Measurements from ENCODE around the gene CLIC4. TPM values are rescaled to one million over a fixed set of nuclear protein-coding genes. Genes with fewer than 3 reads are reported as not detected.
A peak's percentile ranks its signal among the peaks of the same experiment; 100 is the strongest.

The CLIC4 gene
- total and polyA plus RNA-seq, 2 donors (not counting 1 experiment from before 2014, with no cell fraction given): 28.5 to 123 TPM

DNA sequence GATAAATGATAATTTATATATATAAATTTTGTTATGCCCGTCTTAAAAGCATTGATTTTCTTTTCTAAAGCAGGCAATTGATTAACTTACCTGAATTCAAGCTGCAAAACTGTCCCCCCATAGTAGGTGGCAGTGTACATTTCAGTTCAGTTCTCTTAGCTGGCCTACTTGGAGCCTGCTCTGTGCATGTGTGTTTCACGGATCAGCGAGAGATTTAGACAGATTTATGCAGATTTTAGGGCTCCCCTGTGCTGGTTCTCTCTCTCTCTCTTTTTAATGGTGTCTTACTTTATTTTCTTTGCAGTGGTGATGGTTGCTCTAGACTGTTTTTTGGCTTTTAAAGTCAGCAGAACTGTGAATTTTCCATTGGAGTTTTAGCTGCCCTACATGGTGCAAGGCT is 30.7 kb downstream of the CLIC4 start:
- H3K4me3 Mint-ChIP-seq: peak overlapping the region; percentile 29
- intact Hi-C loops (cut with micrococcal nuclease): loop anchor here (5.0 kb wide), 1 partner anchor 51 kb away; no protein-coding TSS in a partner anchor
- H3K4me1 ChIP-seq (ENCODE audit: control insufficient read depth in 2 of 2, insufficient read depth in 2 of 2, low read length in 2 of 2): peaks cover 17 to 18% of the 10 kb centered on the region in 2 donors
- H3K27me3 ChIP-seq (replicated peaks in 1 of 4; ENCODE audit: control extremely low read depth in 1 of 4, control insufficient read depth in 3 of 4, insufficient read depth in 4 of 4, low read length in 3 of 4): no peaks in the 10 kb centered on the region
- no peaks in the 10 kb centered on the region for H3K9me3 Mint-ChIP-seq (ENCODE audit: insufficient read depth)
- ATAC-seq (ENCODE audit: low read depth) (no peak), DNase-seq (no peak)
- peaks cover 63% of the 10 kb centered on the region for H3K4me1 Mint-ChIP-seq
- H3K27ac Mint-ChIP-seq: no peak overlapping the region
- H3K9ac ChIP-seq (ENCODE audit: low read length): no peak overlapping the region
- no peaks in the 10 kb centered on the region for H3K9me3 ChIP-seq (ENCODE audit: control extremely low read depth in 1 of 3, control insufficient read depth in 2 of 3, insufficient read depth in 1 of 3, low read length in 2 of 3)
- ChIA-PET POLR2A (no interaction called here), CTCF (interaction anchor here (0.9 kb wide), 2 partner anchors 9 to 88 kb away, joined by 3 read pairs; no protein-coding TSS in a partner anchor)
- TF ChIP-seq CTCF (IDR thresholded peaks at IDR 0.05): no peak
- no peak for TF ChIP-seq EZH2 (IDR thresholded peaks at IDR 0.05; ENCODE audit: borderline replicate concordance, insufficient read depth, low read depth, low read length, poor library complexity, severe bottlenecking)
- no CpG with 5 or more reads among the region's 3 CpGs for WGBS (ENCODE audit: insufficient coverage)
- peaks cover 84% of the 10 kb centered on the region for H4K20me1 ChIP-seq (ENCODE audit: control insufficient read depth, insufficient read depth, low read length, poor library complexity, severe bottlenecking)
- H3K36me3 ChIP-seq (replicated peaks in 1 of 2; ENCODE audit: control extremely low read depth in 1 of 2, control insufficient read depth in 1 of 2, extremely low read depth in 1 of 2, insufficient read depth in 2 of 2, low read length in 1 of 2): no peaks in the 10 kb centered on the region
- H3K4me3 ChIP-seq (ENCODE audit: control extremely low read depth in 1 of 5, extremely low read depth in 1 of 5, insufficient read depth in 1 of 5, low read depth in 2 of 5, low read length in 4 of 5): no peak overlapping the region
- no peak overlapping the region for H2AFZ ChIP-seq (ENCODE audit: insufficient read depth, low read depth, low read length, poor library complexity, severe bottlenecking)
- peak overlapping the region; percentile 46 for H3K4me2 ChIP-seq (replicated peaks; ENCODE audit: low read depth, low read length, poor library complexity, severe bottlenecking)
- H3K27ac ChIP-seq (ENCODE audit: low read length in 2 of 2): peak overlapping the region in 1 of 2 donors; percentile 33
- peaks cover 98% of the 10 kb centered on the region for H3K79me2 ChIP-seq (ENCODE audit: control insufficient read depth, insufficient read depth, low read length)
- no peaks in the 10 kb centered on the region for H3K27me3 Mint-ChIP-seq

- peak overlapping the region; percentile 1 for H3K27ac Mint-ChIP-seq
- H3K4me3 Mint-ChIP-seq: peak overlapping the region; percentile 40
- no peaks in the 10 kb centered on the region for H3K9me3 Mint-ChIP-seq (ENCODE audit: insufficient read depth)
- no peak for TF ChIP-seq CTCF (IDR thresholded peaks at IDR 0.05)
- TF ChIP-seq EZH2 (IDR thresholded peaks at IDR 0.05; ENCODE audit: borderline replicate concordance, insufficient read depth, low read depth, low read length, poor library complexity, severe bottlenecking): no peak
- Histone ChIP-seq H2AFZ (ENCODE audit: insufficient read depth, low read depth, low read length, poor library complexity, severe bottlenecking) (no peak overlapping the region), H3K4me3 (ENCODE audit: control extremely low read depth in 1 of 5, extremely low read depth in 1 of 5, insufficient read depth in 1 of 5, low read depth in 2 of 5, low read length in 4 of 5) (no peak overlapping the region), H3K27ac (ENCODE audit: low read length in 2 of 2) (no peak overlapping the region), H4K20me1 (ENCODE audit: control insufficient read depth, insufficient read depth, low read length, poor library complexity, severe bottlenecking) (peaks cover 84% of the 10 kb centered on the region), H3K9ac (ENCODE audit: low read length) (no peak overlapping the region), H3K36me3 (replicated peaks in 1 of 2; ENCODE audit: control extremely low read depth in 1 of 2, control insufficient read depth in 1 of 2, extremely low read depth in 1 of 2, insufficient read depth in 2 of 2, low read length in 1 of 2) (no peaks in the 10 kb centered on the region), H3K4me2 (replicated peaks; ENCODE audit: low read depth, low read length, poor library complexity, severe bottlenecking) (peak overlapping the region; percentile 3), H3K4me1 (ENCODE audit: control insufficient read depth in 2 of 2, insufficient read depth in 2 of 2, low read length in 2 of 2) (peaks cover 17 to 18% of the 10 kb centered on the region in 2 donors), H3K27me3 (replicated peaks in 1 of 4; ENCODE audit: control extremely low read depth in 1 of 4, control insufficient read depth in 3 of 4, insufficient read depth in 4 of 4, low read length in 3 of 4) (no peaks in the 10 kb centered on the region), H3K79me2 (ENCODE audit: control insufficient read depth, insufficient read depth, low read length) (peaks cover 97% of the 10 kb centered on the region), H3K9me3 (ENCODE audit: control extremely low read depth in 1 of 3, control insufficient read depth in 2 of 3, insufficient read depth in 1 of 3, low read length in 2 of 3) (no peaks in the 10 kb centered on the region)
- WGBS (ENCODE audit: insufficient coverage): no CpG with 5 or more reads among the region's 8 CpGs
- ChIA-PET POLR2A (interaction anchor here (0.5 kb wide), 1 partner anchor 32 kb away, joined by 6 read pairs; no protein-coding TSS in a partner anchor), CTCF (interaction anchor here (0.9 kb wide), 2 partner anchors 8 to 89 kb away, joined by 3 read pairs; no protein-coding TSS in a partner anchor)
- peaks cover 61% of the 10 kb centered on the region for H3K4me1 Mint-ChIP-seq
- DNase-seq (no peak), ATAC-seq (ENCODE audit: low read depth) (no peak)
- H3K27me3 Mint-ChIP-seq: no peaks in the 10 kb centered on the region
- intact Hi-C loops (cut with micrococcal nuclease): loop anchor here (5.0 kb wide), 1 partner anchor 50 kb away; no protein-coding TSS in a partner anchor
Measured at GRCh38 chr1:24776821-24777220, 31.6 kb downstream of the CLIC4 start.

Measured in B cell (primary cell).